ENCODE measurements around the gene PRKCE. TPM values are rescaled to one million over a fixed set of nuclear protein-coding genes. Genes with fewer than 3 reads are reported as not detected.
A peak's percentile ranks its signal among the peaks of the same experiment; 100 is the strongest.

Gene PRKCE
- total RNA-seq, 3 donors from 2014 or later (not counting 1 experiment from before 2014, with no cell fraction given) = 35.2 to 42.1 (median 38.6) TPM

- no peak overlapping the region for H3K4me3 ChIP-seq (ENCODE audit: low read length)
- Mint-ChIP-seq H3K27me3 (ENCODE audit: low read depth in 2 of 2) (no peaks in the 10 kb centered on the region), H3K27ac (no peak overlapping the region), H3K4me3 (no peak overlapping the region), H3K9me3 (no peaks in the 10 kb centered on the region), H3K36me3 (no peaks in the 10 kb centered on the region), H3K4me1 (peaks cover 18 to 23% of the 10 kb centered on the region in 2 donors)
- no peak for TF ChIP-seq CTCF (IDR thresholded peaks at IDR 0.05)
- no peaks in the 10 kb centered on the region for H3K9me3 ChIP-seq (ENCODE audit: control insufficient read depth, insufficient read depth, low read length)
- no peaks in the 10 kb centered on the region for H3K36me3 ChIP-seq (ENCODE audit: control insufficient read depth, insufficient read depth, low read length)
- H3K4me1 ChIP-seq (ENCODE audit: control insufficient read depth, insufficient read depth, low read length) = no peaks in the 10 kb centered on the region
- intact Hi-C loops (cut with micrococcal nuclease) = no loop called here
- DNase-seq (no peak), ATAC-seq (no peak)
- H3K27me3 ChIP-seq (ENCODE audit: control insufficient read depth, insufficient read depth, low read length) = no peaks in the 10 kb centered on the region
- WGBS (ENCODE audit: insufficient coverage) = 95% methylated on average over 5 of the region's 5 CpGs
- no peak overlapping the region for H3K27ac ChIP-seq (ENCODE audit: low read length)
Measured at GRCh38 chr2:46198164-46198883, 546.8 kb downstream of the PRKCE start.

GRCh38 chr2:46198966-46199365 is 547.5 kb downstream of the PRKCE start:
- Histone ChIP-seq H3K27ac (ENCODE audit: low read length) (no peak overlapping the region), H3K4me1 (ENCODE audit: control insufficient read depth, insufficient read depth, low read length) (no peaks in the 10 kb centered on the region), H3K27me3 (ENCODE audit: control insufficient read depth, insufficient read depth, low read length) (no peaks in the 10 kb centered on the region), H3K36me3 (ENCODE audit: control insufficient read depth, insufficient read depth, low read length) (no peaks in the 10 kb centered on the region), H3K4me3 (ENCODE audit: low read length) (no peak overlapping the region), H3K9me3 (ENCODE audit: control insufficient read depth, insufficient read depth, low read length) (no peaks in the 10 kb centered on the region)
- no peak for TF ChIP-seq CTCF (IDR thresholded peaks at IDR 0.05)
- intact Hi-C loops (cut with micrococcal nuclease) = no loop called here
- H3K9me3 Mint-ChIP-seq = no peaks in the 10 kb centered on the region
- ATAC-seq = no peak
- peaks cover 22 to 26% of the 10 kb centered on the region in 2 donors for H3K4me1 Mint-ChIP-seq
- H3K27ac Mint-ChIP-seq = no peak overlapping the region
- H3K27me3 Mint-ChIP-seq (ENCODE audit: low read depth in 2 of 2) = no peaks in the 10 kb centered on the region
- H3K4me3 Mint-ChIP-seq = no peak overlapping the region
- DNase-seq = no peak
- no peaks in the 10 kb centered on the region for H3K36me3 Mint-ChIP-seq
- 92% methylated on average over 6 of the region's 6 CpGs for WGBS (ENCODE audit: insufficient coverage)

GRCh38 chr2:46200100-46200690 is 548.7 kb downstream of the PRKCE start:
- Mint-ChIP-seq H3K36me3 (no peaks in the 10 kb centered on the region), H3K4me1 (peaks cover 24 to 27% of the 10 kb centered on the region in 2 donors), H3K27ac (no peak overlapping the region)

More at GRCh38 chr2:46200100-46200690, 548.7 kb downstream of the PRKCE start:
- no peak overlapping the region for H3K4me3 ChIP-seq (ENCODE audit: low read length)
- Mint-ChIP-seq H3K4me3 (no peak overlapping the region), H3K27me3 (ENCODE audit: low read depth in 2 of 2) (no peaks in the 10 kb centered on the region), H3K9me3 (no peaks in the 10 kb centered on the region)
- no peaks in the 10 kb centered on the region for H3K4me1 ChIP-seq (ENCODE audit: control insufficient read depth, insufficient read depth, low read length)
- no peaks in the 10 kb centered on the region for H3K36me3 ChIP-seq (ENCODE audit: control insufficient read depth, insufficient read depth, low read length)
- 97% methylated on average over 1 of the region's 1 CpG for WGBS (ENCODE audit: insufficient coverage)
- H3K9me3 ChIP-seq (ENCODE audit: control insufficient read depth, insufficient read depth, low read length) = no peaks in the 10 kb centered on the region
- DNase-seq (no peak), ATAC-seq (peak in 1 of 3 donors; percentile 43)
- intact Hi-C loops (cut with micrococcal nuclease) = no loop called here
- no peak overlapping the region for H3K27ac ChIP-seq (ENCODE audit: low read length)
- TF ChIP-seq CTCF (IDR thresholded peaks at IDR 0.05) = no peak
- H3K27me3 ChIP-seq (ENCODE audit: control insufficient read depth, insufficient read depth, low read length) = no peaks in the 10 kb centered on the region
